HFFc6 (cell line): ENCODE results near the gene GSS. TPM values are rescaled to one million over a fixed set of nuclear protein-coding genes. Genes with fewer than 3 reads are reported as not detected.

ENCODE experiments used
- DNase-seq: peaks from one replicate; pipeline ENCODE4 v3.0.0-alpha.2; 2018
- H3K27ac Mint-ChIP-seq: 2 replicates; pipeline ENCODE4 v1.8.0; 2020; ENCODE audit warnings: mild to moderate bottlenecking, mixed read lengths
- H3K27me3 Mint-ChIP-seq: 2 replicates; pipeline ENCODE4 v1.8.0; 2021; ENCODE audit warnings: mild to moderate bottlenecking, moderate library complexity, mixed read lengths; ENCODE audit not compliant: insufficient read depth
- H3K36me3 Mint-ChIP-seq: 2 replicates; pipeline ENCODE4 v1.8.0; 2021; ENCODE audit warnings: low read depth, mixed read lengths
- H3K4me1 Mint-ChIP-seq: 2 replicates; pipeline ENCODE4 v1.8.0; 2020; ENCODE audit warnings: low read depth, mixed read lengths
- H3K4me3 Mint-ChIP-seq: 2 replicates; pipeline ENCODE4 v1.8.0; 2020; ENCODE audit warnings: mild to moderate bottlenecking, moderate library complexity, mixed read lengths
- H3K9me3 Mint-ChIP-seq: 2 replicates; pipeline ENCODE4 v1.8.0; 2020; ENCODE audit warnings: mild to moderate bottlenecking, mixed read lengths
- CTCF ChIP-seq: fragments of 200-600 bp; sonication (generic); IDR thresholded peaks from 2 replicates; pipeline ENCODE4 v1.5.0; 2021; ENCODE audit warnings: antibody characterized with exemption, mild to moderate bottlenecking
- total RNA-seq, 6 experiments: library from RNA; stranded (reverse); fragmentation: NEBNext Ultra II Directional; extraction: Animal tissue kit (Norgen Biotek cat#: 25700); gene quantifications; 2 replicates in 1 of 6; 3 replicates in 5 of 6; pipeline ENCODE4 v1.2.3, GENCODE V29; 2021

GSS gene
- total RNA-seq, 6 experiments from 2014 or later: 72.1 to 86.8 (median 76.6) TPM

GRCh38 chr20:34953960-34954359, 1.6 kb downstream of the GSS start:
- H3K4me1 Mint-ChIP-seq: peaks cover 42% of the 10 kb centered on the region
- peaks cover 9% of the 10 kb centered on the region for H3K36me3 Mint-ChIP-seq
- no peak for DNase-seq
- peaks cover 2% of the 10 kb centered on the region for H3K27me3 Mint-ChIP-seq
- H3K9me3 Mint-ChIP-seq: peaks cover 9% of the 10 kb centered on the region
- no peak overlapping the region for H3K4me3 Mint-ChIP-seq
- no peak overlapping the region for H3K27ac Mint-ChIP-seq
- no peak for TF ChIP-seq CTCF

GRCh38 chr20:34952671-34953070, 2.9 kb downstream of the GSS start:
- Mint-ChIP-seq H3K4me3 (no peak overlapping the region), H3K27me3 (no peaks in the 10 kb centered on the region; the same call in 1 of the 2 replicates), H3K4me1 (peaks cover 50% of the 10 kb centered on the region), H3K9me3 (peaks cover 9% of the 10 kb centered on the region), H3K27ac (peak overlapping the region; percentile 49; the same call in 1 of the 2 replicates), H3K36me3 (peaks cover 9% of the 10 kb centered on the region)
- no peak for DNase-seq
- no peak for TF ChIP-seq CTCF

- Mint-ChIP-seq H3K27me3 (no peaks in the 10 kb centered on the region; the same call in 1 of the 2 replicates), H3K4me1 (peaks cover 54% of the 10 kb centered on the region), H3K9me3 (peaks cover 4% of the 10 kb centered on the region; the same call in 1 of the 2 replicates), H3K36me3 (peaks cover 9% of the 10 kb centered on the region), H3K27ac (no peak overlapping the region), H3K4me3 (no peak overlapping the region)
- DNase-seq: no peak
- no peak for TF ChIP-seq CTCF
Measured at GRCh38 chr20:34951652-34952051, 4.0 kb downstream of the GSS start.

- no peak for TF ChIP-seq CTCF
- peaks cover under 1% of the 10 kb centered on the region; the same call in 1 of the 2 replicates for H3K9me3 Mint-ChIP-seq
- H3K27ac Mint-ChIP-seq: no peak overlapping the region
- no peak for DNase-seq
- peaks cover 57% of the 10 kb centered on the region for H3K4me1 Mint-ChIP-seq
- H3K4me3 Mint-ChIP-seq: no peak overlapping the region
- peaks cover under 1% of the 10 kb centered on the region; the same call in 1 of the 2 replicates for H3K27me3 Mint-ChIP-seq
- H3K36me3 Mint-ChIP-seq: peaks cover 10% of the 10 kb centered on the region
Measured at GRCh38 chr20:34951252-34951651, 4.4 kb downstream of the GSS start.

- Mint-ChIP-seq H3K4me1 (peaks cover 48% of the 10 kb centered on the region), H3K27me3 (peaks cover 2% of the 10 kb centered on the region; the same call in 1 of the 2 replicates)
Measured at GRCh38 chr20:34949120-34949519, 6.5 kb downstream of the GSS start.

More at GRCh38 chr20:34949120-34949519, 6.5 kb downstream of the GSS start:
- no peak for DNase-seq
- Mint-ChIP-seq H3K4me3 (no peak overlapping the region), H3K36me3 (peaks cover 16% of the 10 kb centered on the region), H3K27ac (peak overlapping the region; percentile 34; the same call in 1 of the 2 replicates), H3K9me3 (no peaks in the 10 kb centered on the region)
- TF ChIP-seq CTCF: no peak
